Spinal cord (tissue), 10 donors: Measurements from ENCODE around the gene PRKD3. TPM values are rescaled to one million over a fixed set of nuclear protein-coding genes. Genes with fewer than 3 reads are reported as not detected.
"Not testable (repeated sequence)": the region's sequence is repeated elsewhere in the genome, so short reads cannot be mapped to it uniquely, and the experiment has no call there.

Source experiments
- DNase-seq, 6 donors: peaks; one replicate each; pipeline versions ENCODE4 v3.0.0 to v3.0.0-alpha.2; 2013 to 2015; ENCODE audit warnings: low spot score in 6 of 6, low read depth in 4 of 6
- H3K27ac ChIP-seq: one replicate; pipeline ENCODE4 v1.5.1; 2013; ENCODE audit warnings: low read depth, low read length, control low read depth
- H3K27me3 ChIP-seq: one replicate; pipeline ENCODE4 v1.6.1; 2013; ENCODE audit warnings: low read length; ENCODE audit not compliant: control insufficient read depth, insufficient read depth
- H3K36me3 ChIP-seq: one replicate; pipeline ENCODE4 v1.6.1; 2013; ENCODE audit warnings: low read length; ENCODE audit not compliant: control insufficient read depth, insufficient read depth
- H3K4me1 ChIP-seq: one replicate; pipeline ENCODE4 v1.6.1; 2013; ENCODE audit warnings: low read length; ENCODE audit not compliant: control insufficient read depth, insufficient read depth
- H3K4me3 ChIP-seq: one replicate; pipeline ENCODE4 v1.5.1; 2013; ENCODE audit warnings: low read depth, low read length, control low read depth
- H3K9me3 ChIP-seq: one replicate; pipeline ENCODE4 v1.6.1; 2013; ENCODE audit warnings: low read length; ENCODE audit not compliant: control insufficient read depth, insufficient read depth
- WGBS: methylation state at CpG from one replicate; pipeline ENCODE4 v1.1.5; 2013; ENCODE audit warnings: missing lambda C conversion rate; ENCODE audit not compliant: insufficient coverage; 5-methylcytosine and 5-hydroxymethylcytosine counted together
- polyA plus RNA-seq, 2 donors: library from polyadenylated mRNA; unstranded; fragments of 120-200 nt; gene quantifications; one replicate each; pipeline ENCODE4 v1.2.1, GENCODE V29; 2013; ENCODE audit not compliant: insufficient read length in 2 of 2
- total RNA-seq, 2 donors: library from RNA; depleted of rRNA in 1 of 2; stranded (reverse); fragments of 120-200 nt in 1 of 2; fragments of >200 nt in 1 of 2; gene quantifications; one replicate each; pipeline versions ENCODE4 v1.2.3 to v1.2.4, GENCODE V29; 2013 to 2014
- donor health status: healthy.

PRKD3 gene
- total and polyA plus RNA-seq, 4 donors, result 23.2 to 68.6 (median 43.0) TPM

DNA sequence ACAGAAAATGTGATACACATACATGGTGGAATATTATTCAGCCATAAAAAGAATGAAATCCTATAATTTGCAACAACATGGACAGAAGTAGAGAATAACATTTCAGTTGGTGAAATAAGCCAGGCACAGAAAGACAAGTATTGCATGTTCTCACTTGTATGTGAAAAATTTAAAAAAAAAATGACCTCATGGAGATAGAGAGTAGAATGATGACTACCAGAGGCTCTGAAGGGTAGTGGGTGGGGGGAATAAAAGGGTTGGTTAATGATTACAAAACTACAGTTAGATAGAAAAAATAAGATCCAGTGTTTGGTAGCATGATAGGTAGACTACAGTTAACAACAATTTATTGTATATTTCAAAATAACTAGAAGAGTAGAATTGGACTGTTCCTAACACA is 24.5 kb downstream of the PRKD3 start:
- DNase-seq, result no peak
- Histone ChIP-seq H3K36me3 (no peaks in the 10 kb centered on the region), H3K27me3 (no peaks in the 10 kb centered on the region), H3K27ac (no peak overlapping the region), H3K4me3 (no peak overlapping the region), H3K4me1 (no peaks in the 10 kb centered on the region), H3K9me3 (no peaks in the 10 kb centered on the region)

DNA sequence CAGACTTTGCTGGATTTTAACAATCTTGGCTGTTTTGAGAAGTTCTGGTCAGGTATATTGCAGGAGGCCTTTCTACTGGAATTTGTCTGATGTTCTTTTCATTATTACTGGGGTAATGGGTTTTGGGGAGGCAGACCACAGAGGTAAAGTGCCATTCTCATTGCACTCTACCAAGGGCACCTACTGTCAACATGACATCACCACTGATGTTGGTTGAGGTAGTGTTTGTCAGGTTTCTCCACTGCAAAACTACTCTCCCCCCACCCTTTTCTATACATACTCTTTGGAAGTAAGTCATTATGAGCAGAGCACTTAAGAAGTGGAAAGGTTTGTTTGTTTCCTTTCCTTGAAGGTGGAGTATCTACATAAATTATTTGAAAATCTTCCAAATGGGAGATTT is 27.0 kb downstream of the PRKD3 start:
- Histone ChIP-seq H3K4me1 (no peaks in the 10 kb centered on the region), H3K4me3 (no peak overlapping the region), H3K27me3 (no peaks in the 10 kb centered on the region), H3K9me3 (no peaks in the 10 kb centered on the region), H3K27ac (no peak overlapping the region), H3K36me3 (no peaks in the 10 kb centered on the region)
- DNase-seq, result no peak

DNA sequence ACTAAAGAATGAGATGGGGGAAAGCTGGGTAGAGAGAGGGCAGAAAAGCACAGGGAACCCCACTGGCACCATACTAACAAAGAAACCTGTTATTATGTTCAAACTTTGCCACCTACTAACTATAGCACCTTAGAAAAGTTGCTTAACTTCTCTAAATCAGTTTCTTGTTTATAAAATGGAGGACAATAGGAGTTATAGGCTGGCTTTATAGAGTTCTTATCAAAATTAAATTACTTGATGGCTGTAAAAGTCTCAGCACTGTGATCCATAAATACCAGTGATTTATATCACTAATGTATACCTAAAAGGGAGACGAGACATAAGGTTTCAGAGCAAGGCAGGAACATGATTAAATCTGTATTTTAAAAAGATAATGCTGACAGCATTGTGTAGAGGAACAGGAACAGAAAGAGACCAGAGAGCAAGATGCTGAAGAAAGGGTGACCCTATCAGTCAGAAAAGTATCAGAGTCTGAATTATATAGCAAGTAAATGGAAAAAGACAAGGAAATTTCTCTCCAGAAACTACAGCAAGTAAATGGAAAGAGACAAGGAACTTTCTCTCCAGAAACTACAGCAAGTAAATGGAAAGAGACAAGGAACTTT is 29.1 kb downstream of the PRKD3 start:
- Histone ChIP-seq H3K27me3 (no peaks in the 10 kb centered on the region), H3K36me3 (peaks cover 3% of the 10 kb centered on the region), H3K9me3 (no peaks in the 10 kb centered on the region), H3K4me3 (no peak overlapping the region), H3K4me1 (no peaks in the 10 kb centered on the region), H3K27ac (no peak overlapping the region)
- 60% methylated on average over 1 of the region's 1 CpG for WGBS
- no peak for DNase-seq

DNA sequence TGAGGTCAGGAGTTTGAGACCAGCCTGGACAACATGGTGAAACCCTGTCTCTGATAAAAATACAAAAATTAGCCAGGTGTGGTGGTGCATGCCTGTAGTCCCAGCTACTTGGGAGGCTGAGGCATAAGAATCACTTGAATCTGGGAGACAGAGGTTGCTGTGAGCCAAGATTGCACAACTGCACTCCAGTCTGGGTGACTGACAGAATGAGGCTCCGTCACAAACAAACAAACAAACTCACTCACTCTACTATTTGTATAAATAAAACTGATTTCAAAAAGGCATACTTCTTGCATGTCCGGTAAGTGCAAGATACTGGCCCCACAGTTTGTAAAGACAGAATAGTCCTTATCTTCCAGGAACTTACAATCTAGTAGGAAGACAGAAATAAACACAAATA is 29.8 kb downstream of the PRKD3 start:
- H3K27me3 ChIP-seq, H3K9me3 ChIP-seq, H3K4me3 ChIP-seq, H3K27ac ChIP-seq, H3K36me3 ChIP-seq, DNase-seq, H3K4me1 ChIP-seq: not testable (repeated sequence)
- WGBS, result no CpG with 5 or more reads among the region's 2 CpGs

GRCh38 chr2:37291680-37292079 is 33.0 kb downstream of the PRKD3 start:
- Histone ChIP-seq H3K36me3 (peaks cover 3% of the 10 kb centered on the region), H3K4me1 (no peaks in the 10 kb centered on the region), H3K4me3 (no peak overlapping the region), H3K27me3 (no peaks in the 10 kb centered on the region), H3K9me3 (no peaks in the 10 kb centered on the region), H3K27ac (no peak overlapping the region)
- WGBS, result no CpG with 5 or more reads among the region's 2 CpGs
- no peak for DNase-seq

DNA sequence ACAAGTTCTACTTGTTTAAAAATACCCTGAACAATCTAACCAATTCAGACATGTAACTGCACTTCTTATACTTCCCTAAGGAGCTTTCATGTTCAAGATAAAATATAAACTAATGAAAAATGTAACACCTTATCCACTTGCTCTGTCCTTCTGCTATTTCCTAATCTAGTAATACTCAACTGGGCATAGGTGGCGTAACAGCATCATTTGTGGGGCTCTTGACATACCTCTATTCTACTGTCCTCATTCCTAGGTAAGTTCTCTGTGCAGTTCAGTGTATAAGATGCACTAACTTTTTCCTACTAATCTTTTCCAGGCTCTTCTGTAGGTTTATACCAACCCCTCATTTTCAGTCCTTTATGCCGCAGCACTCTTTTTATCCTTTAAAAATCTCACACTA is 36.7 kb downstream of the PRKD3 start:
- no CpG with 5 or more reads among the region's 2 CpGs for WGBS
- no peaks in the 10 kb centered on the region for H3K27me3 ChIP-seq
- no peaks in the 10 kb centered on the region for H3K4me1 ChIP-seq
- H3K9me3 ChIP-seq, result no peaks in the 10 kb centered on the region
- H3K36me3 ChIP-seq, result peaks cover 3% of the 10 kb centered on the region
- peak in 2 of 6 donors; percentile 8 to 56 for DNase-seq
- no peak overlapping the region for H3K27ac ChIP-seq
- H3K4me3 ChIP-seq, result no peak overlapping the region

DNA sequence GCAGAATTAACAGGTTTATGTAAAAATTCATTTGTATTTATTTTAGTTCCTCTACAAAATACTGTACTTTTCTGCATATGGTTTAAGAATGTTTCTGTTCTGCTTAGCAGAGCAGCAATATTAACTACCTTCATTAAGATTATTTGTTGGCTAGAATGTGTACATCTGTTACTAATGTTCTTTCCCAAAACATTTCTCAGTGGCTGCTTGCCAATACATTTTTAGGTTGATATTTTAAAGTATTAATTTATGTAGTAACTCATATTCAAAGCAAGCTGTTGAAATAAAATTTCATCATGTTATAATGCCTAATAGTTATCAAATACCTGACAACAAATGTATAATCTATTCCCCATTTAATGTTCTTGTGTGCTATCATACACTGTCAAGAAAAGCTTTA is 40.3 kb downstream of the PRKD3 start:
- no peaks in the 10 kb centered on the region for H3K9me3 ChIP-seq
- H3K36me3 ChIP-seq, result no peaks in the 10 kb centered on the region
- H3K4me1 ChIP-seq, result no peaks in the 10 kb centered on the region
- DNase-seq, result peak in 1 of 6 donors; percentile 3
- H3K27me3 ChIP-seq, result no peaks in the 10 kb centered on the region
- H3K27ac ChIP-seq, result no peak overlapping the region
- H3K4me3 ChIP-seq, result no peak overlapping the region

- Histone ChIP-seq H3K9me3 (no peaks in the 10 kb centered on the region), H3K27ac (no peak overlapping the region), H3K36me3 (no peaks in the 10 kb centered on the region), H3K27me3 (no peaks in the 10 kb centered on the region), H3K4me1 (no peaks in the 10 kb centered on the region), H3K4me3 (no peak overlapping the region)
- no peak for DNase-seq
- no CpG with 5 or more reads among the region's 2 CpGs for WGBS
These were observed 41.4 kb downstream of the PRKD3 start for GRCh38 chr2:37283207-37283606.

- no peaks in the 10 kb centered on the region for H3K36me3 ChIP-seq
- H3K4me3 ChIP-seq, result no peak overlapping the region
- DNase-seq, result no peak
- no peaks in the 10 kb centered on the region for H3K9me3 ChIP-seq
- WGBS, result 93% methylated on average over 2 of the region's 2 CpGs
- no peaks in the 10 kb centered on the region for H3K27me3 ChIP-seq
- H3K4me1 ChIP-seq, result no peaks in the 10 kb centered on the region
- no peak overlapping the region for H3K27ac ChIP-seq
These were observed 41.9 kb downstream of the PRKD3 start for GRCh38 chr2:37282746-37283145.

- Histone ChIP-seq H3K36me3 (no peaks in the 10 kb centered on the region), H3K4me1 (no peaks in the 10 kb centered on the region), H3K4me3 (no peak overlapping the region), H3K27me3 (no peaks in the 10 kb centered on the region), H3K27ac (no peak overlapping the region), H3K9me3 (no peaks in the 10 kb centered on the region)
- whole genome bisulfite sequencing, result no CpG with 5 or more reads among the region's 1 CpG
- no peak for DNase-seq
These were observed 42.7 kb downstream of the PRKD3 start for GRCh38 chr2:37281916-37282315.
